Activated CD4-positive, alpha-beta T cell treated with anti-CD3 and anti-CD28 coated beads for 36 hours (primary cell): ENCODE measurements around the gene EDC4. TPM values are rescaled to one million over a fixed set of nuclear protein-coding genes. Genes with fewer than 3 reads are reported as not detected.

ENCODE experiments used
- ATAC-seq: fragments of 200-7000 bp; cut with Tn5 transposase; one replicate; pipeline ENCODE4 v1.10.0; 2021; ENCODE audit warnings: mild to moderate bottlenecking, moderate library complexity
- CTCF ChIA-PET: fragments of 350-600 bp; sonication (Branson Sonifier 250); formaldehyde crosslinking; loops from one replicate; lab custom pipeline; 2021; ENCODE audit warnings: antibody characterized with exemption; lab: Charles Lee
- POLR2A ChIA-PET: fragments of 350-600 bp; sonication (Branson Sonifier 250); formaldehyde crosslinking; loops from one replicate; lab custom pipeline; 2021; ENCODE audit warnings: antibody characterized with exemption, inconsistent platforms; lab: Charles Lee
- DNase-seq: peaks from one replicate; pipeline ENCODE4 v3.0.0-alpha.2; 2020
- H3K27ac Mint-ChIP-seq: one replicate; pipeline ENCODE4 v1.8.0; 2021; ENCODE audit warnings: mixed read lengths
- H3K27me3 Mint-ChIP-seq: one replicate; pipeline ENCODE4 v1.8.0; 2021; ENCODE audit warnings: mixed read lengths
- H3K36me3 Mint-ChIP-seq: one replicate; pipeline ENCODE4 v1.8.0; 2021; ENCODE audit warnings: low read depth, mixed read lengths
- H3K4me1 Mint-ChIP-seq: one replicate; pipeline ENCODE4 v1.8.0; 2021; ENCODE audit warnings: mixed read lengths
- H3K4me3 Mint-ChIP-seq: one replicate; pipeline ENCODE4 v1.8.0; 2021; ENCODE audit warnings: mild to moderate bottlenecking, moderate library complexity, mixed read lengths
- H3K9me3 Mint-ChIP-seq: one replicate; pipeline ENCODE4 v1.8.0; 2021; ENCODE audit warnings: low read depth, mixed read lengths
- intact Hi-C, 2 experiments: fragments of 100-400 bp; cut with DNase I in 1 of 2; cut with micrococcal nuclease in 1 of 2; formaldehyde crosslinking; loops; one replicate each; pipeline versions ENCODE4 v1.14.2 to v1.15.1; 2022 to 2024; cut with DNase I, micrococcal nuclease
- total RNA-seq, 2 experiments: library from RNA; stranded (reverse); gene quantifications; one replicate each; pipeline ENCODE4 v1.2.3, GENCODE V29; 2021

EDC4 gene
- total RNA-seq, 2 experiments from 2014 or later = 92.8 to 96.9 TPM

DNA sequence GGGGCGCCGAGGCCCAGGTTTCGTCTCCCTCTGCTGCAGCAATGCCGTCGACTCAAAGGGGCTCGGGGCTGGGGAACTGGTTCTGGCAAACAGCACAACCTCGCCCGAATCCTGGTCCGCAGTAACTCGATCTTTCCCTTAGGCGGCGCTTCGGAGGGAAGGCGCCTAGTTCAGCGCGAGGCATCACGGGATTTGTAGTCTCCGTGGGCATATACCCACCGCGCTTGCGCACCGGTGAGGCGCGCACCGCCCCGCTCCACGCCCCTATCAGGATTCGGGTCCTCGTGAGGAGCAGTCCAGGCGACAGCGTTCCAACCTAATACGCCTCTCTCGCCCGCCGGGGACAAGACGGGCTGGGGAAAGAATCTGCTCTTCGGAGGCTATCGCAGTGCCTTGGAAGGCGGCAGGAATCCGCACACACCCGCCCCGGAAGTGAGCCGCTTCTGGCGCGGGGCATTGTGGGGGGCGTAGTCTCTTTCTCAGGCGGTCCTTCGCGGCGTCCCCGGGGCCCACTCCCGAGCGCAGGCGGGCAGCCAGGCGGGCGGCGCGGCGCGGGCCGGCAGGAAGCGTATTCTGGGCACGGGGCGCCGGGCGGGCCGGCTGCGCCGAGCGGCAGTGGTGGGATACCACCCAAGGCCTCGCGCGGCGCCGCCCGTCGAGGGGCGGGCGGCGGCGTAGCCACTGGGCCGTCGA lies 30.9 kb upstream of the EDC4 start, which contains the start of gene THAP11:
THAP11 (plus strand) TSS at position 505 of the 693 bp plus-strand sequence. CDS start 235 bp downstream, outside the sequence.
- Mint-ChIP-seq H3K27ac (peak within 1 kb of the TSS; percentile 97), H3K27me3 (no peaks in the 10 kb centered on the region), H3K36me3 (peaks cover 15% of the 10 kb centered on the region), H3K9me3 (no peaks in the 10 kb centered on the region), H3K4me1 (peaks cover 33% of the 10 kb centered on the region), H3K4me3 (peak within 1 kb of the TSS; percentile 94)
- peak; percentile 55 for ATAC-seq
- peak; percentile 97 for DNase-seq
- intact Hi-C loops = loop anchor here (1.0 to 10.0 kb wide), 11 partner anchors 9 to 616 kb away; partner anchors contain the start of genes RANBP10 (in 2 of the 2), TSNAXIP1 (in 2 of the 2), ACD (in 1 of the 2) and CTCF (in 1 of the 2)
- ChIA-PET POLR2A (interaction anchor here (0.8 kb wide), 1 partner anchor 9 kb away, joined by 3 read pairs; no protein-coding TSS in a partner anchor), CTCF (interaction anchor here (0.8 kb wide), 1 partner anchor 18 kb away, joined by 4 read pairs; no protein-coding TSS in a partner anchor)

DNA sequence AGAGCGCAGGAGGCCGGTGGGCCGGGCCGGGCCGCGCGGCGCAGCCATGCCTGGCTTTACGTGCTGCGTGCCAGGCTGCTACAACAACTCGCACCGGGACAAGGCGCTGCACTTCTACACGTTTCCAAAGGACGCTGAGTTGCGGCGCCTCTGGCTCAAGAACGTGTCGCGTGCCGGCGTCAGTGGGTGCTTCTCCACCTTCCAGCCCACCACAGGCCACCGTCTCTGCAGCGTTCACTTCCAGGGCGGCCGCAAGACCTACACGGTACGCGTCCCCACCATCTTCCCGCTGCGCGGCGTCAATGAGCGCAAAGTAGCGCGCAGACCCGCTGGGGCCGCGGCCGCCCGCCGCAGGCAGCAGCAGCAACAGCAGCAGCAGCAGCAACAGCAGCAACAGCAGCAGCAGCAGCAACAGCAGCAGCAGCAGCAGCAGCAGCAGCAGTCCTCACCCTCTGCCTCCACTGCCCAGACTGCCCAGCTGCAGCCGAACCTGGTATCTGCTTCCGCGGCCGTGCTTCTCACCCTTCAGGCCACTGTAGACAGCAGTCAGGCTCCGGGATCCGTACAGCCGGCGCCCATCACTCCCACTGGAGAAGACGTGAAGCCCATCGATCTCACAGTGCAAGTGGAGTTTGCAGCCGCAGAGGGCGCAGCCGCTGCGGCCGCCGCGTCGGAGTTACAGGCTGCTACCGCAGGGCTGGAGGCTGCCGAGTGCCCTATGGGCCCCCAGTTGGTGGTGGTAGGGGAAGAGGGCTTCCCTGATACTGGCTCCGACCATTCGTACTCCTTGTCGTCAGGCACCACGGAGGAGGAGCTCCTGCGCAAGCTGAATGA lies 30.1 kb upstream of the EDC4 start:
- H3K9me3 Mint-ChIP-seq = no peaks in the 10 kb centered on the region
- peak overlapping the region; percentile 93 for H3K27ac Mint-ChIP-seq
- H3K36me3 Mint-ChIP-seq = peaks cover 17% of the 10 kb centered on the region
- peaks cover 35% of the 10 kb centered on the region for H3K4me1 Mint-ChIP-seq
- no peaks in the 10 kb centered on the region for H3K27me3 Mint-ChIP-seq
- ATAC-seq = peak; percentile 14
- H3K4me3 Mint-ChIP-seq = peak overlapping the region; percentile 94
- intact Hi-C loops = loop anchor here (1.0 to 10.0 kb wide), 12 partner anchors 9 to 616 kb away; partner anchors contain the start of genes RANBP10 (in 2 of the 2), TSNAXIP1 (in 2 of the 2), ACD (in 1 of the 2) and CTCF (in 1 of the 2)
- CTCF ChIA-PET = interaction anchor here (0.6 to 2.7 kb wide), 8 partner anchors 10 to 179 kb away, joined by 3 to 11 read pairs (median 4); partner anchors contain the start of genes RANBP10 and TSNAXIP1
- peak; percentile 77 for DNase-seq
- POLR2A ChIA-PET = interaction anchor here (0.6 to 2.5 kb wide), 3 partner anchors 9 to 94 kb away, joined by 3 to 9 read pairs (median 4); partner anchors contain the start of genes RANBP10 and TSNAXIP1

- ATAC-seq (no peak), DNase-seq (no peak)
- peaks cover 41% of the 10 kb centered on the region for H3K4me1 Mint-ChIP-seq
- peak overlapping the region; percentile 94 for H3K4me3 Mint-ChIP-seq
- no peaks in the 10 kb centered on the region for H3K9me3 Mint-ChIP-seq
- H3K36me3 Mint-ChIP-seq = peaks cover 20% of the 10 kb centered on the region
- ChIA-PET POLR2A (interaction anchor here (0.6 to 2.5 kb wide), 4 partner anchors 10 to 177 kb away, joined by 3 to 9 read pairs (median 4); partner anchors contain the start of genes RANBP10 and TSNAXIP1), CTCF (interaction anchor here (0.6 to 2.7 kb wide), 9 partner anchors 10 to 178 kb away, joined by 3 to 11 read pairs (median 4); partner anchors contain the start of genes RANBP10 and TSNAXIP1)
- H3K27ac Mint-ChIP-seq = peak overlapping the region; percentile 93
- H3K27me3 Mint-ChIP-seq = no peaks in the 10 kb centered on the region
- intact Hi-C loops = loop anchor here (1.0 to 10.0 kb wide), 2 partner anchors 319 to 596 kb away; partner anchors contain the start of genes FHOD1 (in 1 of the 2) and RIPOR1 (in 1 of the 2)
Measured at GRCh38 chr16:67843343-67843765, 29.5 kb upstream of the EDC4 start.

DNA sequence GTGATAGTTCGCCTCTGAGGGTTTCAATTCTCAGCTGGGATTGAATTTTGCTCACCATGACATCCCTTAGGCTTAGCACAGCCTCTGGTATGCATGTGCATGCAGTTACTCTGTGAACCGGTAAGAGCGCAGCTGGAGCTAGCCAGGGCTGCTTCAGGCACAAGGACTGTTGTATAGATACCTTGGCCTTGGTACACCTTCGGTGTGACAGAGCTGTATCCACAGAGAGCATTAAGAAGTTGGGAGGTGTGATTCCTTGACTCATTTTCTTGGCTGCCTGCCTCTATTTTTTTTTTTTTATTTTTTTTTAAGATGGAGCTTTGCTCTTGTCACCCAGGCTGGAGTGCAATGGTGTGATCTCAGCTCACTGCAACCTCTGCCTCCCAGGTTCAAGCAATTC lies 28.4 kb upstream of the EDC4 start:
- no peaks in the 10 kb centered on the region for H3K9me3 Mint-ChIP-seq
- ChIA-PET POLR2A (interaction anchor here (0.6 to 2.5 kb wide), 7 partner anchors 11 to 241 kb away, joined by 3 to 9 read pairs (median 4); partner anchors contain the start of genes ACD, NFATC3, RANBP10 and TSNAXIP1), CTCF (interaction anchor here (0.5 to 2.7 kb wide), 12 partner anchors 9 to 323 kb away, joined by 3 to 12 read pairs (median 4); partner anchors contain the start of genes RANBP10 and TSNAXIP1)
- DNase-seq (no peak), ATAC-seq (no peak)
- peaks cover 47% of the 10 kb centered on the region for H3K4me1 Mint-ChIP-seq
- peaks cover 24% of the 10 kb centered on the region for H3K36me3 Mint-ChIP-seq
- no peaks in the 10 kb centered on the region for H3K27me3 Mint-ChIP-seq
- peak overlapping the region; percentile 94 for H3K4me3 Mint-ChIP-seq
- intact Hi-C loops = loop anchor here in 1 of 2 experiments (10.0 kb wide), 1 partner anchor 320 kb away; the partner anchor contains the start of gene RIPOR1
- H3K27ac Mint-ChIP-seq = peak overlapping the region; percentile 93

- peaks cover 27% of the 10 kb centered on the region for H3K36me3 Mint-ChIP-seq
- ChIA-PET CTCF (interaction anchor here (0.6 to 2.7 kb wide), 14 partner anchors 8 to 324 kb away, joined by 3 to 12 read pairs (median 4); partner anchors contain the start of genes RANBP10 and TSNAXIP1), POLR2A (interaction anchor here (0.6 to 2.5 kb wide), 8 partner anchors 12 to 240 kb away, joined by 3 to 9 read pairs (median 4); partner anchors contain the start of genes ACD, NFATC3, RANBP10 and TSNAXIP1)
- ATAC-seq (no peak), DNase-seq (peak; percentile 15)
- intact Hi-C loops = loop anchor here (1.0 to 10.0 kb wide), 19 partner anchors 12 to 364 kb away; partner anchors contain the start of genes EDC4 (in 2 of the 2), PSKH1 (in 2 of the 2), ACD (in 1 of the 2) and ATP6V0D1 (in 1 of the 2)
- peak overlapping the region; percentile 83 for H3K27ac Mint-ChIP-seq
- no peaks in the 10 kb centered on the region for H3K27me3 Mint-ChIP-seq
- H3K9me3 Mint-ChIP-seq = no peaks in the 10 kb centered on the region
- H3K4me1 Mint-ChIP-seq = peaks cover 50% of the 10 kb centered on the region
- H3K4me3 Mint-ChIP-seq = peak overlapping the region; percentile 77
Measured at GRCh38 chr16:67845291-67846062, 27.4 kb upstream of the EDC4 start.

DNA sequence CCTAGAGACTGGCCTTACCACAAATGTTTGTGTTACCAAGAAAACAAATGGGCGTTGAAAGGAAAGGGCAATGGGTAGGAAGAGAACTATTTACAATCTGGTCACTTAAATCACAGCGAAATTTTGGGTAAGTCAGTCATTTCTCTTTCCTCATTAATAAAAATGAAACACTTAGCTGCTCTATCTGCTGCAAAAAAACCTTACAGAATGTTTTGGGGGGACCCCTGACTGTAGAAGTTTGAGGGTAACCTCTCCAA lies 26.9 kb upstream of the EDC4 start:
- Mint-ChIP-seq H3K36me3 (peaks cover 27% of the 10 kb centered on the region), H3K27ac (peak overlapping the region; percentile 83), H3K4me1 (peaks cover 50% of the 10 kb centered on the region), H3K4me3 (peak overlapping the region; percentile 77), H3K27me3 (no peaks in the 10 kb centered on the region), H3K9me3 (no peaks in the 10 kb centered on the region)
- no peak for ATAC-seq
- ChIA-PET POLR2A (interaction anchor here (0.9 to 1.2 kb wide), 5 partner anchors 12 to 325 kb away, joined by 3 read pairs; partner anchors contain the start of gene NFATC3), CTCF (interaction anchor here (0.6 to 2.6 kb wide), 8 partner anchors 12 to 325 kb away, joined by 3 to 12 read pairs (median 4); partner anchors contain the start of genes RANBP10 and TSNAXIP1)
- intact Hi-C loops = loop anchor here (1.0 to 10.0 kb wide), 19 partner anchors 13 to 365 kb away; partner anchors contain the start of genes EDC4 (in 2 of the 2), PSKH1 (in 2 of the 2), ACD (in 1 of the 2) and ATP6V0D1 (in 1 of the 2)
- no peak for DNase-seq

GRCh38 chr16:67846320-67847063 lies 26.4 kb upstream of the EDC4 start, which contains the start of gene NUTF2:
NUTF2 (plus strand) TSS chr16:67846933; CDS start chr16:67865131, 18,198 bp downstream.
- H3K4me3 Mint-ChIP-seq = peak within 1 kb of the TSS; percentile 77
- no peaks in the 10 kb centered on the region for H3K9me3 Mint-ChIP-seq
- CTCF ChIA-PET = interaction anchor here (0.6 to 2.6 kb wide), 8 partner anchors 13 to 325 kb away, joined by 3 to 12 read pairs (median 4); partner anchors contain the start of genes RANBP10 and TSNAXIP1
- DNase-seq (peak; percentile 98), ATAC-seq (peak; percentile 68)
- intact Hi-C loops = loop anchor here (1.0 to 10.0 kb wide), 20 partner anchors 13 to 464 kb away; partner anchors contain the start of genes EDC4 (in 2 of the 2), PSKH1 (in 2 of the 2), ACD (in 1 of the 2) and ATP6V0D1 (in 1 of the 2)
- peaks cover 27% of the 10 kb centered on the region for H3K36me3 Mint-ChIP-seq
- no peaks in the 10 kb centered on the region for H3K27me3 Mint-ChIP-seq
- H3K27ac Mint-ChIP-seq = peak within 1 kb of the TSS; percentile 83
- H3K4me1 Mint-ChIP-seq = peaks cover 46% of the 10 kb centered on the region
- POLR2A ChIA-PET = interaction anchor here (0.6 to 1.2 kb wide), 6 partner anchors 13 to 325 kb away, joined by 3 to 4 read pairs (median 3); partner anchors contain the start of genes C16orf86, ENKD1 and NFATC3

- POLR2A ChIA-PET = interaction anchor here (0.6 kb wide), 1 partner anchor 10 kb away, joined by 3 read pairs; no protein-coding TSS in a partner anchor
- Mint-ChIP-seq H3K27me3 (no peaks in the 10 kb centered on the region), H3K9me3 (no peaks in the 10 kb centered on the region), H3K36me3 (peaks cover 27% of the 10 kb centered on the region), H3K4me1 (peaks cover 44% of the 10 kb centered on the region), H3K27ac (peak within 1 kb of the TSS; percentile 83), H3K4me3 (peak within 1 kb of the TSS; percentile 77)
- DNase-seq (peak; percentile 30), ATAC-seq (peak; percentile 47)
- intact Hi-C loops = loop anchor here (1.0 to 10.0 kb wide), 8 partner anchors 14 to 463 kb away; partner anchors contain the start of genes DDX28 (in 1 of the 2), DUS2 (in 1 of the 2), EDC4 (in 1 of the 2) and PSKH1 (in 1 of the 2)
- CTCF ChIA-PET = interaction anchor here (0.7 to 1.4 kb wide), 3 partner anchors 36 to 88 kb away, joined by 3 to 4 read pairs (median 4); no protein-coding TSS in a partner anchor
Measured at GRCh38 chr16:67847064-67847861, 25.6 kb upstream of the EDC4 start, which contains the start of gene CENPT. CENPT (minus strand) TSS chr16:67847693; CDS start chr16:67833859, 13,834 bp downstream.
